Neural progenitor cell (in vitro differentiated cells): ENCODE results near the gene SAP30. TPM values are rescaled to one million over a fixed set of nuclear protein-coding genes. Genes with fewer than 3 reads are reported as not detected.

Source experiments
- DNase-seq: peaks from one replicate; pipeline ENCODE4 v3.0.0-alpha.2; 2016; ENCODE audit warnings: low spot score
- H2AFZ ChIP-seq: fragments of 200-600 bp; sonication (generic); replicated peaks from 2 replicates; pipeline ENCODE4 v1.6.1; 2016; ENCODE audit warnings: antibody characterized with exemption
- H3F3A ChIP-seq: fragments of 200-600 bp; sonication (generic); 2 replicates; pipeline ENCODE4 v1.6.1; 2016; ENCODE audit warnings: antibody characterized with exemption, low read depth
- H3K27ac ChIP-seq: fragments of 200-600 bp; sonication (generic); 2 replicates; pipeline ENCODE4 v1.5.1; 2016; ENCODE audit warnings: mild to moderate bottlenecking
- H3K27me3 ChIP-seq: fragments of 200-600 bp; sonication (generic); 2 replicates; pipeline ENCODE4 v1.6.1; 2016; ENCODE audit warnings: mild to moderate bottlenecking, moderate library complexity
- H3K36me3 ChIP-seq: fragments of 200-600 bp; sonication (generic); 2 replicates; pipeline ENCODE4 v1.5.1; 2016
- H3K4me1 ChIP-seq: fragments of 200-600 bp; sonication (generic); 2 replicates; pipeline ENCODE4 v1.6.1; 2016; ENCODE audit warnings: mixed run types
- H3K4me2 ChIP-seq: fragments of 200-600 bp; sonication (generic); 2 replicates; pipeline ENCODE4 v1.6.1; 2016
- H3K4me3 ChIP-seq: fragments of 200-600 bp; sonication (generic); 2 replicates; pipeline ENCODE4 v1.5.1; 2016
- H3K79me2 ChIP-seq: fragments of 200-600 bp; sonication (generic); 2 replicates; pipeline ENCODE4 v1.6.1; 2016; ENCODE audit warnings: low read depth
- H3K9ac ChIP-seq: fragments of 200-600 bp; sonication (generic); 2 replicates; pipeline ENCODE4 v1.6.1; 2016
- H3K9me3 ChIP-seq: fragments of 200-600 bp; sonication (generic); 2 replicates; pipeline ENCODE4 v1.5.1; 2016; ENCODE audit warnings: low read depth
- H4K20me1 ChIP-seq: fragments of 200-600 bp; sonication (generic); 2 replicates; pipeline ENCODE4 v1.6.1; 2016; ENCODE audit warnings: low read depth
- H3K27ac Mint-ChIP-seq: 3 replicates; pipeline ENCODE4 v1.8.0; 2021; ENCODE audit warnings: mixed read lengths
- H3K27me3 Mint-ChIP-seq: 2 replicates; pipeline ENCODE4 v1.8.0; 2022; ENCODE audit warnings: low read depth, mild to moderate bottlenecking, inconsistent platforms, moderate library complexity, mixed read lengths; ENCODE audit not compliant: insufficient read depth
- H3K36me3 Mint-ChIP-seq: 3 replicates; pipeline ENCODE4 v1.8.0; 2021; ENCODE audit warnings: mixed read lengths
- H3K4me1 Mint-ChIP-seq: 3 replicates; pipeline ENCODE4 v1.8.0; 2021; ENCODE audit warnings: mixed read lengths
- H3K4me3 Mint-ChIP-seq: 3 replicates; pipeline ENCODE4 v1.8.0; 2021; ENCODE audit warnings: mild to moderate bottlenecking, moderate library complexity, mixed read lengths
- H3K9me3 Mint-ChIP-seq: 3 replicates; pipeline ENCODE4 v1.8.0; 2020; ENCODE audit warnings: mixed read lengths
- EZH2 ChIP-seq: fragments of 200-600 bp; sonication (generic); IDR thresholded peaks from 2 replicates; pipeline ENCODE4 v1.6.1; 2017; ENCODE audit warnings: antibody characterized with exemption, mild to moderate bottlenecking, moderate library complexity
- EZH2phosphoT487 ChIP-seq: fragments of 200-600 bp; sonication (generic); IDR thresholded peaks from 2 replicates; pipeline ENCODE4 v1.6.1; 2017; ENCODE audit warnings: antibody characterized with exemption
- total RNA-seq: library from RNA; depleted of rRNA; stranded (reverse); fragments of >200 nt; gene quantifications from 2 replicates; pipeline ENCODE4 v1.2.3, GENCODE V29; 2015; ENCODE audit warnings: low replicate concordance
- TF ChIP-seq, protein P1 (sequence below): fragments of 200-600 bp; sonication (generic); IDR thresholded peaks from 2 replicates; pipeline ENCODE4 v1.5.1; 2017; ENCODE audit warnings: antibody characterized with exemption, mild to moderate bottlenecking

SAP30 gene
- total RNA-seq, 1 donor from 2014 or later, result 63.5 TPM

DNA sequence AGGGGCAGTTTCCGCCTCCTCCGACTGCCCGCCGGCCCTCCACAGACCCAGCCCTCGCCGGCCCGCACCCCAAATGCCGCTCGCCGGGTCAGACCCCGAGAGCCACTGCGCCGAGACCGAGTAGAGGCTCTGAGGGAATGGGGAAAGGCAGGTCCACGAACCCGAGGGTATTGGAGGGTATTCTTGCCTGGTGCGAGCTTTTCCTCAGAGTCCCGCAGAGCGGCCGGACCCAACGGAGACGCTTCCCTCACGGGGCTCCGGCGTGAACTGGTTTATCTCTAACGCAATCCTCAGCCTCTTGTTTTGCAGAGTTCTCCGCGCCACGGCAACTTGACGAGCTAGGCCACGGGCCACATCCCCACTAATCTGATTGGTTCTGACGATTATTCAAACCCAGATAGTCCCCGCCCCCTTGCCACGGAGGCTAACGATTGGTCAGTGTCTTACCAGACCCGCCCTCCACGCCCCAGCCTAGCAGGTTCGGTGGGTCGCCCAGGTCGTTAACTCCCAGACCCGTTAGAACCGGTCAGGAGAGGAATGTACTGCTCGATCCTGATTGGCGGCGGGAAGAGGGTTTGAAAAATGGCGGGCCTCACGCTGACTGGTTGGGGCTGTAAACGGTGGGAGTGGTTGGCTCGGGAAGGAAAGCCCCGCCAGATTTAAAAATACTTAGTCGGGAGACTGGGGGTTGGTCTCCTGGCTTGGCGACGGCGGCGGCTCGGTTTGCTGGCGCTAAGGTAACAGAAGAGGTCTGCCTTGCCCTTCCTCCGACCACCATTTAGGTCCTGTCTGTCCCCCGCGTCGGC lies 36.5 kb upstream of the SAP30 start, which contains the start of gene HMGB2:
TSS of gene HMGB2 (minus strand) at position 274 of the 806 bp plus-strand sequence. CDS start 709 bp downstream, outside the sequence.
- Mint-ChIP-seq H3K36me3 (peaks cover 24% of the 10 kb centered on the region), H3K4me3 (peak within 1 kb of the TSS; percentile 100), H3K4me1 (peaks cover 31% of the 10 kb centered on the region), H3K27me3 (peaks cover 9% of the 10 kb centered on the region), H3K9me3 (peaks cover 3% of the 10 kb centered on the region), H3K27ac (peak within 1 kb of the TSS; percentile 100)
- Histone ChIP-seq H3K4me2 (peak within 1 kb of the TSS; percentile 95), H4K20me1 (peaks cover 33% of the 10 kb centered on the region), H3F3A (peaks cover 49% of the 10 kb centered on the region), H3K79me2 (peaks cover 72% of the 10 kb centered on the region), H3K4me3 (peak within 1 kb of the TSS; percentile 99), H3K27ac (peak within 1 kb of the TSS; percentile 100), H2AFZ (peak within 1 kb of the TSS; percentile 97), H3K9me3 (no peaks in the 10 kb centered on the region), H3K27me3 (no peaks in the 10 kb centered on the region), H3K9ac (peak within 1 kb of the TSS; percentile 100), H3K36me3 (peaks cover 36% of the 10 kb centered on the region), H3K4me1 (peaks cover 37% of the 10 kb centered on the region)
- peak; percentile 100 for DNase-seq
- TF ChIP-seq EZH2 (no peak), EZH2phosphoT487 (no peak)
- TF ChIP-seq, protein P1, sequence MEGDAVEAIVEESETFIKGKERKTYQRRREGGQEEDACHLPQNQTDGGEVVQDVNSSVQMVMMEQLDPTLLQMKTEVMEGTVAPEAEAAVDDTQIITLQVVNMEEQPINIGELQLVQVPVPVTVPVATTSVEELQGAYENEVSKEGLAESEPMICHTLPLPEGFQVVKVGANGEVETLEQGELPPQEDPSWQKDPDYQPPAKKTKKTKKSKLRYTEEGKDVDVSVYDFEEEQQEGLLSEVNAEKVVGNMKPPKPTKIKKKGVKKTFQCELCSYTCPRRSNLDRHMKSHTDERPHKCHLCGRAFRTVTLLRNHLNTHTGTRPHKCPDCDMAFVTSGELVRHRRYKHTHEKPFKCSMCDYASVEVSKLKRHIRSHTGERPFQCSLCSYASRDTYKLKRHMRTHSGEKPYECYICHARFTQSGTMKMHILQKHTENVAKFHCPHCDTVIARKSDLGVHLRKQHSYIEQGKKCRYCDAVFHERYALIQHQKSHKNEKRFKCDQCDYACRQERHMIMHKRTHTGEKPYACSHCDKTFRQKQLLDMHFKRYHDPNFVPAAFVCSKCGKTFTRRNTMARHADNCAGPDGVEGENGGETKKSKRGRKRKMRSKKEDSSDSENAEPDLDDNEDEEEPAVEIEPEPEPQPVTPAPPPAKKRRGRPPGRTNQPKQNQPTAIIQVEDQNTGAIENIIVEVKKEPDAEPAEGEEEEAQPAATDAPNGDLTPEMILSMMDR, result no peak

DNA sequence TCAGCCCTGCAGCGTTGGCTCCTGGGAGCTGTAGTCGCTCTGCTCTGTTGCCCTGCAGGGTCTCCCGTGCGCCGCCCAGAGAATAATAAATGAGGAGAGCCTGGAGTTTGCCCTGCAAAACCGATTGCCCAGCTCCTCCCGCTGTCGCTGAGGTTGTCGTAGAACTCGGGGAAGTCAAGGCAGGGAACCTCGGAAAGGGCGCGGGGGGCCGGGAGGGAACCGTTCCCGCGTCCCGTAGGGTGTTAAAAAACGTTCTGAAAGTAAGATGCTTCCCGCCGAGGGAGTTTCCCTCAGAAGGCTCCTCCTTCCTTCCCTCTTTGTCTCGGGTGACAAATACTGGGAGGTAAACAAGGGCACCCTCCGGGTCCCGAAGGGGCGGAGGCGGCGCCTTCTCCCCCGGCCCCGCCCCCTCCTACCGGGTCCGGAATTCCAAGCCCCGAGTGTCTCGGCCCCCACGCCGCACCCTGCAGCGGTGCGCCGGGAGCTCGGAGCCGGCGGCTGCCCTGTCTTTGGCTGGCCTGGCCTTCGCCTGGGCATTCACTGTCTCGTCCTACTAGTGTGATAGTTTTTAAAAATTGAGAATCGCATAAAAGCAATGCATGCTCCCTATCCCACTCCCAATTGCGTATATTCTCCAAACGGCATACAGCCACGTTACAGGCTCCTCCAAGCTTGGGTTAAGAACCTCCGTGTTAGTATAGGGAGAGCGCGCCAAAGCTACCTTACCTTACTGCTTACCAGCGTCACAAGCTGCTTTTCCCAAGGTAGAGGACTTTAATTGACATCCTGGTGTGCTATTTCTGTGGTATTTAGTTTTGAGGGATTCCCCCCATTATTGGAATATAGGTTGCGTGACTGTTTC lies 35.6 kb upstream of the SAP30 start:
- Histone ChIP-seq H3K27me3 (no peaks in the 10 kb centered on the region), H3K27ac (peak overlapping the region; percentile 98), H3K9ac (peak overlapping the region; percentile 87), H3K79me2 (peaks cover 69% of the 10 kb centered on the region), H3K9me3 (no peaks in the 10 kb centered on the region), H4K20me1 (peaks cover 33% of the 10 kb centered on the region), H3K4me3 (peak overlapping the region; percentile 99), H3K4me2 (peak overlapping the region; percentile 88), H3K4me1 (peaks cover 37% of the 10 kb centered on the region), H3K36me3 (peaks cover 27% of the 10 kb centered on the region), H2AFZ (peak overlapping the region; percentile 97), H3F3A (peaks cover 40% of the 10 kb centered on the region)
- DNase-seq, result peak; percentile 96
- peaks cover 9% of the 10 kb centered on the region for H3K27me3 Mint-ChIP-seq
- H3K4me3 Mint-ChIP-seq, result peak overlapping the region; percentile 100
- peaks cover 21% of the 10 kb centered on the region for H3K36me3 Mint-ChIP-seq
- H3K4me1 Mint-ChIP-seq, result peaks cover 32% of the 10 kb centered on the region
- H3K27ac Mint-ChIP-seq, result peak overlapping the region; percentile 100
- peaks cover 3% of the 10 kb centered on the region for H3K9me3 Mint-ChIP-seq
- TF ChIP-seq EZH2phosphoT487 (no peak), EZH2 (no peak)
- TF ChIP-seq, protein P1, result no peak

DNA sequence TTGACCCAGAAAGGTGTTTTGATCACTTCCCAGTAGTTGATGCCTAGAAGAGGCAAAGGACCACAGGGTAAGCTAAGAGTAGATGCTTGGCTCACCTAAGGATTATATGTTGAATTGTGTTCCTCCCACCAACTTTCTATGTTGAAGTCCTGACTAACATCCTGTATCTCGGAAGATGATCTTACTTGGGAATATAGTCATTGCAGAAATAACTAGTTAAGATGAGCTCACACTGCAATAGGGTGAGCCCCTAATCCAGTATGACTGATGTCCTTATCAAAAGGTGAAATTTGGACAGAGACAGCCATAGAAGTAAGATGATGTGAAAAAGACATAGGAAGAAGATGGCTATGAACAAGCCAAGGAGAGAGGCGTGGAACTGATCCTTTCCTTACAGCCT lies 33.3 kb upstream of the SAP30 start:
- Histone ChIP-seq H3K4me2 (no peak overlapping the region), H2AFZ (no peak overlapping the region), H3K9ac (no peak overlapping the region), H3K27ac (no peak overlapping the region), H3K9me3 (no peaks in the 10 kb centered on the region), H3K79me2 (peaks cover 45% of the 10 kb centered on the region), H3K4me3 (no peak overlapping the region), H3K36me3 (peaks cover 7% of the 10 kb centered on the region), H3F3A (peaks cover 32% of the 10 kb centered on the region), H4K20me1 (peaks cover 10% of the 10 kb centered on the region), H3K4me1 (peaks cover 34% of the 10 kb centered on the region), H3K27me3 (no peaks in the 10 kb centered on the region)
- Mint-ChIP-seq H3K9me3 (peaks cover 3% of the 10 kb centered on the region), H3K27ac (no peak overlapping the region), H3K4me3 (no peak overlapping the region), H3K36me3 (peaks cover 11% of the 10 kb centered on the region), H3K4me1 (peaks cover 39% of the 10 kb centered on the region), H3K27me3 (peaks cover 9% of the 10 kb centered on the region)
- TF ChIP-seq EZH2, result no peak
- TF ChIP-seq, protein P1, result no peak
- TF ChIP-seq EZH2phosphoT487, result no peak
- no peak for DNase-seq
